GM12873 (cell line): ENCODE measurements around the gene ADRM1.

ENCODE experiments used
- CTCF ChIP-seq: IDR thresholded peaks from 2 replicates; pipeline ENCODE4 v1.5.1; 2012; ENCODE audit warnings: low read depth, mild to moderate bottlenecking, moderate library complexity, low read length, control low read depth; ENCODE audit not compliant: insufficient read depth; ENCODE audit errors: missing control alignments

Gene ADRM1

GRCh38 chr20:62323146-62323979, 20.6 kb downstream of the ADRM1 start:
- no peak for TF ChIP-seq CTCF

- no peak for TF ChIP-seq CTCF
These were observed 21.4 kb downstream of the ADRM1 start for GRCh38 chr20:62323980-62324906.

GRCh38 chr20:62325172-62325905, 22.5 kb downstream of the ADRM1 start:
- TF ChIP-seq CTCF = no peak

GRCh38 chr20:62326559-62326958, 23.8 kb downstream of the ADRM1 start:
- no peak for TF ChIP-seq CTCF

GRCh38 chr20:62326959-62327725, 24.3 kb downstream of the ADRM1 start:
- TF ChIP-seq CTCF = no peak

GRCh38 chr20:62327726-62328495, 25.1 kb downstream of the ADRM1 start:
- TF ChIP-seq CTCF = no peak
